HG02678 (cell line): Measurements from ENCODE around the gene CEBPZOS.
"Not testable (repeated sequence)": the region's sequence is repeated elsewhere in the genome, so short reads cannot be mapped to it uniquely, and the experiment has no call there.

Source experiments
- ATAC-seq: cut with Tn5 transposase; IDR thresholded peaks from one replicate; pipeline ENCODE4 v1.9.1; 2021; ENCODE audit warnings: mild to moderate bottlenecking, moderate library complexity; ENCODE audit not compliant: unreplicated experiment

The CEBPZOS gene

GRCh38 chr2:37190290-37190689 lies 6.0 kb upstream of the CEBPZOS start:
- ATAC-seq, result no peak

GRCh38 chr2:37191253-37191652 lies 5.0 kb upstream of the CEBPZOS start:
- ATAC-seq, result no peak

GRCh38 chr2:37191747-37192146 lies 4.5 kb upstream of the CEBPZOS start:
- no peak for ATAC-seq

GRCh38 chr2:37192551-37192950 lies 3.7 kb upstream of the CEBPZOS start:
- ATAC-seq, result no peak

GRCh38 chr2:37195862-37196319 lies 405 bp upstream of the CEBPZOS start:
- not testable (repeated sequence) for ATAC-seq

- no peak for ATAC-seq
Observed at GRCh38 chr2:37198681-37199065, 2.4 kb downstream of the CEBPZOS start.

GRCh38 chr2:37201208-37201607 lies 4.9 kb downstream of the CEBPZOS start:
- no peak for ATAC-seq

- no peak for ATAC-seq
Observed at GRCh38 chr2:37201766-37202165, 5.5 kb downstream of the CEBPZOS start.

- no peak for ATAC-seq
Observed at GRCh38 chr2:37203708-37204107, 7.4 kb downstream of the CEBPZOS start.

- ATAC-seq, result not testable (repeated sequence)
Observed at GRCh38 chr2:37205071-37205661, 8.9 kb downstream of the CEBPZOS start.

GRCh38 chr2:37205689-37206341 lies 9.5 kb downstream of the CEBPZOS start:
- ATAC-seq, result no peak

GRCh38 chr2:37206760-37207159 lies 10.5 kb downstream of the CEBPZOS start:
- ATAC-seq, result not testable (repeated sequence)

GRCh38 chr2:37211212-37211611 lies 14.9 kb downstream of the CEBPZOS start:
- ATAC-seq, result no peak

- ATAC-seq, result no peak
Observed at GRCh38 chr2:37211939-37212338, 15.6 kb downstream of the CEBPZOS start.

- no peak for ATAC-seq
Observed at GRCh38 chr2:37215250-37215649, 19.0 kb downstream of the CEBPZOS start.

- ATAC-seq, result no peak
Observed at GRCh38 chr2:37219046-37219445, 22.8 kb downstream of the CEBPZOS start.

GRCh38 chr2:37223131-37223530 lies 26.8 kb downstream of the CEBPZOS start:
- no peak for ATAC-seq

GRCh38 chr2:37224063-37224462 lies 27.8 kb downstream of the CEBPZOS start:
- ATAC-seq, result no peak

- not testable (repeated sequence) for ATAC-seq
Observed at GRCh38 chr2:37225129-37225528, 28.8 kb downstream of the CEBPZOS start.

- ATAC-seq, result no peak
Observed at GRCh38 chr2:37226863-37227262, 30.6 kb downstream of the CEBPZOS start.

- ATAC-seq, result no peak
Observed at GRCh38 chr2:37228788-37229187, 32.5 kb downstream of the CEBPZOS start.

GRCh38 chr2:37230581-37230980 lies 34.3 kb downstream of the CEBPZOS start:
- ATAC-seq, result no peak
